NCI-H2171 (cell line): ENCODE data around the gene ENAH.
"Not testable (repeated sequence)": the region's sequence is repeated elsewhere in the genome, so short reads cannot be mapped to it uniquely, and the experiment has no call there.

Experiments used
- DNase-seq: peaks from one replicate; lab custom pipeline; 2025; lab: John Stamatoyannopoulos, UW

Gene ENAH

GRCh38 chr1:225652729-225653462 is at the start of gene ENAH:
Gene ENAH (minus strand): TSS chr1:225653123. CDS start chr1:225652690, 433 bp downstream.
- DNase-seq: peak; percentile 83

- no peak for DNase-seq
These were observed 48.1 kb upstream of the ENAH start for GRCh38 chr1:225700889-225701465.

DNA sequence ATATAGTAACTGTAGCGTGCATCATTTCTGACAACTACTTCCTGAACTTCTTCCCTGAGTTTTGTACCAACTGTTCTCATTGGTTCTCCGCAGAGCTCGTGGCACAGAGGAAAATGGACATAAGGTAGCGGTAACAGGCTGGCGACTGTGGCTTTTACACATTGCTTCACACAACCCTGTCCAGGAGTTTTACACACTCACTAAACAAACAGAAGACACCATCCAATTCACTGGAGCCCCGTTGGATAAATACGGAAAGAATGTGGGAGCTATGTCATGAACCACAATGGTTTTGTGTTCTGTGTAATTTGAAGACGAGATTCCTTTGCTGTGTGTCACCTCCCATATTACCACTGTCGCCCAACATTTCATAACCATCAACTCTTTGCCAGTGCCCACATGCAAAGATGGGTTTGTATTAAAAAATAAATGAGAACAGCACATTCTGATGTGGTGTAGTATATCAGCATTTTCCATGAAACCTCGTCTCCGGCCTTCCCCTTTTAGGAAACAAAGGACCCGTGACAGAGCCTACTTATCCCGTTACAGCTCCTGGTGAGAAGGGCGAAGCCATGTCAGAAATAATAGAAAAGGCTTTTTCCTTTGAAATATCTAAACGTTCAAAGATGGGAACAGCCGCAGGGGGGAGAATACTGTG is 47.4 kb upstream of the ENAH start:
- no peak for DNase-seq

GRCh38 chr1:225699336-225699735 is 46.4 kb upstream of the ENAH start:
- DNase-seq: no peak

- not testable (repeated sequence) for DNase-seq
These were observed 45.3 kb upstream of the ENAH start for GRCh38 chr1:225698194-225698593.

DNA sequence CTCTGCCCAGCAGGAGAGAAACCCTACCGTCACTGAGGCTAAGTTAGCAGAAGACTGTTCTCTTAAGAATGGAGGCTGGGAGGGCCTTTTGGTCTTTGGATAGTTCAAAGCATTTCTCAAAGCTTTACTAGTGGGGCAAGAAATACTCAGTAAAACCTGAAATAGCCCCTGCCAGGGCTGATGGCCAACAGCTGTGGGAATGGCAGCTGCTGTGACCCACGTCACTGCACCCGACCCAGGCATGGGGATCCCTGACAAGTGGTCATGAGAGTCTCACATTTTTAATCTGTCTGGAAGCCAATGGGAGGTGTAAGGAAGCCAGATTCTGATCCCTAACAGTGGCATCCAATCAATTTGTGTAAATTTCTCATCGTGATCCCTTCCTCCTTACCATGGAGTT is 44.5 kb upstream of the ENAH start:
- no peak for DNase-seq

DNA sequence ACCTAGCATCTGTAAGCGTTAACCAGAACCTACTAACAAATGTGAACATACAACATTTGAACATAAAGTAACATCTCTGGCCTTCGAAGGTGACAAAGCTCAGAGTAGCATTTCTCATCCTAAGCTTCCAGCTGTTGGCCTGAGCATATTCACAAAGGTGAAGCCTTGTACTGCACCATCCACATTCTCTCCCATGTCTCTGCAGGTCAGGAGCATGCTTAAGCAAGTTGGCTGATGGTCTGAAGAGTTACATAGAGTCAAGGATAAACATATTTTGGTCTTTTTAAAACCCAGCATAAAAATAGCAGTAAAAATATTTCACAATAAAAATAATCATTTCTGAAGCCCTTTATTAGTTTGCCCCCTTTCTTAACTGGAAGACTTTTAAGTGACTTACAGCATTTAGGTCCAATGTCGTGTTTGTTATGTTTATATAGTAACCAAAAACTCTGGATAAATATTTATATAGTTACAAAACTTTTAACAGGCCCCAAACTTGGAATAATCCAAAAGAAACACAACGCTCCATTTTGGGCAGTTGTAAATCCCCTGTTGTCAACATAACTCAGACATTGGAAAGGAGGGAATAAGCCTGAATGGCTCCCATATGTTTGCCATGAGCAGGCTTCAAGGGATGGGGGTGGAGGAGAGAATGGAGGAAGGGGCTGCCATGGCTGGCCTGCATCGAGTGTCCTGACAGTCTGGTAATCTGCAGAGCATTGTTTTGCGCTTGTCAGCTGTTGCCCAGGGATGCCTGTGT is 42.8 kb upstream of the ENAH start:
- no peak for DNase-seq

DNA sequence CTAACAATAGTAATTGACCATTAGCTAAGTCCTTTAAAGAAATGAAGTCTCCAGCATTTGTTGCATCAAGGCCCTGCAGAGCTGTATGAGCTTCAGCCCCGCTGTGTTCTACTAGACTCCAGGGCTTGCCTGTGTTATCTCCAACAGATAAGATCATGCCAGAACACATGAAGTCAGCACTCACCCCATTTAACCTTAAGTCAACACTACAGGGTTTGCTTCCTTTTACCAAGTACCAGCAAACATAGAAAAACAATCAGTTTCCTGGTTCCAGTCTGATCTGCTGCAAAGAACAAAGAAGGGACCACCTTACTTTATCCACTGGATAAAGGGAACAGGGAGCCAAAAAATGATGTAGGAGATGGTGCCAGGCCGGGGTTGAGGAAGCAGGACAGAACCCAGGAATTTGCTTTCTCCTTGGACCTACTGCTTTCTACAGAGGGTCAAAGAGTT is 41.3 kb upstream of the ENAH start:
- DNase-seq: no peak

DNA sequence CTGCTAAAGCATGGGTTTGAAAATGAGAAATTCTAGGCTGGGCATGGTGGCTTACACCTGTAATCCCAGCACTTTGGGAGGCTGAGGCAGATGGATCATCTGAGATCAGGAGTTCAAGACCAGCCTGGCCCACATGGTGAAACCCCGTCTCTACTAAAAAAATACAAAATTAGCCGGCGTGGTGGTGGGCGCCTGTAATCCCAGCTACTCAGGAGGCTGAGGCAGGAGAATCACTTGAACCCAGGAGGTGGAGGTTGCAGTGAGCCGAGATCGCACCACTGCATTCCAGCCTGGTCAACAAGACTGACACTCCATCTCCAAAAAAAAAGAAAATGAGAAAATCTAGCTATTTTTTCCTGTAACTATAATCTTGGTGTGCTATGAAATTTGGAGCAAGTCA is 40.8 kb upstream of the ENAH start:
- not testable (repeated sequence) for DNase-seq

- no peak for DNase-seq
These were observed 40.3 kb upstream of the ENAH start for GRCh38 chr1:225693085-225693696.

- DNase-seq: no peak
These were observed 39.6 kb upstream of the ENAH start for GRCh38 chr1:225692517-225692879.

DNA sequence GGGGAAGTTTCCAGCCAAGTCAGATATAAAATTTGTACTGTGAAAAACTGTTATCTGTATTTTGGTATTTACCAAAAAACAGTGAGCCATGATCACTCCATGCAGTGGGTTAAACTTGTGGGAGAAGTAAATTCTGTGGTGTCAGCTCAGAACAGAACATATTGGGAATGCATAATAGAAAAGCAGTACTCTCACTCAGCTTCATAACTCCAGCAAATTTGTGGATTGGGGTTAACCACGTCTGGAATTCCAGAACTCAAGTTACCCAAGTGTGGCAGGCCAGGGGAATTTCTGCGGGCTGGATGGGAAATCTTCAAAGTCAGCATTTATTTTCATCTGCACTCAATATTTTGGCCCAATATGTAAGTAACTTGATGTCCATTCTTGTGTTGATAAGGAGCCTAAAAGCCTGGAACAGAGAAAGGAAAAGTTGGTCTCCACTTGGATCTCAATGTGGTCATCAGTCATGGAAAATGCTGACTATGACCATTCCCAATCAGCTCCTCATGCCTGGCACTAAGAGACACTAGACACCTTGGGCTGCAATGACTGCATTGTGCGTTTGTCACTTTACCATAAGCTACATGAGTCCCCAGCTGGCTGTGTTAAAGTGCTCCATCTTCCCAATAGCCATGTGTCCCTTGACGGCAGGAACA is 39.1 kb upstream of the ENAH start:
- no peak for DNase-seq

DNA sequence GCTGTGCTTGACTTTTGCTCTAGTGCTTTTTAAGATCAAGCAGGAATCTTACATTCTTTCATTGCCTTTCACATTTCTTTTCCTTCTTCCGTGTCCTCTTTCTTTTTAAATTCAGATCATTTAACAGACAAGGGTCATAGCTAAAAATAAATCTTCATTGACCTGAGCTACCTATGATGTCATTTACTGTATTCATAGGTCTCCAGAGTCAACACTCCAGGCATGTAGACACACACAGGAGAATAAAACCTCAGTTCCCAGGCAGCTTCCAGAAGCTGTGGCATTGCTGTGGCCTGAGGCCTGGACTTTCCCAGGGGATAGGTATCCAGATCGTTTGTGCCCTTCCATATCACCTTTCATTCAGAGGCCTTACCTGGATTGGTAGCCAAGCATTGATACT is 38.5 kb upstream of the ENAH start:
- no peak for DNase-seq

- DNase-seq: no peak
These were observed 37.0 kb upstream of the ENAH start for GRCh38 chr1:225689882-225690459.

DNA sequence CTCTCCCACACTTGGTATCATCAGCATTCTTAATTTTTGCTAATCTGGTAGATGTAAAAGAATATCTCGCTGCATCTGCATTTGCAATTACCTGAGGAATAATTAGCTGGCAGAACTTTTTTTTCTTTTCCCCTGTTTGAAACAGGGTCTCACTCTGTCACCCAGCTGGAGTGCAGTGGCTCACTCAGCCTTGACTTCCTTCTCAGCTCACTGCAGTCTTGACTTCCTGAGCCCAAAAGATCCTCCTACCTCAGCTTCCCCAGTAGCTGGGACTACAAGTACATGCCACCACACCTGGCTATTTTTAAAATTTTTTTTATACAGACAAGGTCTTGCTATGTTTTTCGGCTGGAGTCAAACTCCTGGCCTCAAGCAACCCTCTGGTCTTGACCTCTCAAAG is 35.4 kb upstream of the ENAH start:
- no peak for DNase-seq

DNA sequence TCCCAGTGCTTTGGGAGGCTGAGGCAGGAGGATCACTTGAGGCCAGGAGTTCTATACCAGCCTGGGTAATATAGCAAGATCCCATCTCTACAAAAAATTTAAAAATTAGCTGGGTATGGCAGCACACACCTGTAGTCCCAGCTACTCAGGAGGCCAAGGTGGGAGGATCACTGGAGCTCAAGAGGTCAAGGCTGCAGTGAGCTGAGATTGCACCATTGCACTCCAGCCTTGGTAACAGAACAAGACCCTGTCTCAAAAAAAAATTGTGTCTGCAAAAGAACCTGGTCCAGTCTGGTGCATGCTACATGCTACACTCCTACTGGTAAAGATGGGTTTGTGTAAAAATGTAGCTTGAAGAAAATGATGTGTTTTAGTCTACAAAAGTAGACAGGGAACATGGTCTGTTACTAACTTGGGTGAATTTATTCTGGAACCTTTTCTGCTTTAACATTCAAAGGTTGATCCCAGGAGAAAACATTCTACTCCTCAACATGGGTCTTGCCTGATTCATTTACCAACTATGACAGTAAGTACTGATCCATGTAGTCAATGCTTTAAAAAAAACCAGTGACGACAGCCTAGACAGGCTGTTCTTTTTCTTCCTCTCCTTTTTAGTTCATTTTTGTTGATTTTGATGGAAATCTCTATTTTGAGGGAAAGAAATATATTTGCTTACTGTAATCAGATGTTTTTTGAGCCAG is 32.7 kb upstream of the ENAH start:
- no peak for DNase-seq

- DNase-seq: no peak
These were observed 31.8 kb upstream of the ENAH start for GRCh38 chr1:225684741-225685140.

DNA sequence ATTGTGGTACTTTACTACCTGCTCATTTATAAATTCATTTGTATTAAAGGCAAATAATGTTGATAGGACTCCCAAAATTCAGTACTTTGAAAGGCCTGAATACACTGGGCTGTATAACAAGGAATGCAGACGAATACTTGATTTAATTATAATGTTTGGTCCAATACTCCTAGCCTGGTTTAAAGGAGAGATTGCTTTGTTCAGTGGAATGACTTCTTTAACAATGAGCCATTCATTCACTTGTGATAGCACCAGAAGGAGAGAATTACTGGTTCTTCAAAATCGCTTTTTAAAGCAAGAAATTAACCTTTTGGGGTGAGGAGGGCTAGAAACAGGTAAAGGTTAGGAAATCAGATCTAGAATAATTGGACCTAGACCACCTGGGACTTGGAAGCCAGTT is 28.3 kb upstream of the ENAH start:
- DNase-seq: no peak

GRCh38 chr1:225678545-225678944 is 25.6 kb upstream of the ENAH start:
- DNase-seq: no peak

- no peak for DNase-seq
These were observed 24.6 kb upstream of the ENAH start for GRCh38 chr1:225677350-225678124.
